Skin epidermis (tissue), 12 donors: Measurements from ENCODE around the gene NR1H3.
A peak's percentile ranks its signal among the peaks of the same experiment; 100 is the strongest.

ENCODE experiments used
- H3K27ac ChIP-seq, 21 experiments: fragments of 200-600 bp; sonication (generic) in 11 of 21; one replicate each; pipeline ENCODE4 v1.5.0; 2020; ENCODE audit warnings: mild to moderate bottlenecking in 3 of 21, inconsistent platforms in 2 of 21, moderate library complexity in 2 of 21
- H3K4me3 ChIP-seq, 7 experiments: fragments of 200-600 bp; sonication (generic) in 2 of 7; one replicate each; pipeline ENCODE4 v1.5.0; 2020; ENCODE audit warnings: inconsistent platforms in 2 of 7, mild to moderate bottlenecking in 2 of 7, moderate library complexity in 1 of 7

The NR1H3 gene

GRCh38 chr11:47264521-47264920, 6.7 kb downstream of the NR1H3 start:
- peak overlapping the region in 1 of 21 experiments; percentile 58 for H3K27ac ChIP-seq
- H3K4me3 ChIP-seq = no peak overlapping the region

- no peak overlapping the region for H3K4me3 ChIP-seq
- peak overlapping the region in 20 of 21 experiments; percentile 84 to 99 (median 94) for H3K27ac ChIP-seq
Observed at GRCh38 chr11:47267876-47268275, 10.1 kb downstream of the NR1H3 start.

DNA sequence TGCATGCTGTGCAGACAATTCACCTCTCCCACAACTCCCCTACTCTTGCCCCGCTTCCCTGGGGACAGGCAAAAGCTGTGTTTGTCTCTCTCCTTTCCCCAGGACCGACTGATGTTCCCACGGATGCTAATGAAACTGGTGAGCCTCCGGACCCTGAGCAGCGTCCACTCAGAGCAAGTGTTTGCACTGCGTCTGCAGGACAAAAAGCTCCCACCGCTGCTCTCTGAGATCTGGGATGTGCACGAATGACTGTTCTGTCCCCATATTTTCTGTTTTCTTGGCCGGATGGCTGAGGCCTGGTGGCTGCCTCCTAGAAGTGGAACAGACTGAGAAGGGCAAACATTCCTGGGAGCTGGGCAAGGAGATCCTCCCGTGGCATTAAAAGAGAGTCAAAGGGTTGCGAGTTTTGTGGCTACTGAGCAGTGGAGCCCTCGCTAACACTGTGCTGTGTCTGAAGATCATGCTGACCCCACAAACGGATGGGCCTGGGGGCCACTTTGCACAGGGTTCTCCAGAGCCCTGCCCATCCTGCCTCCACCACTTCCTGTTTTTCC, 10.7 kb downstream of the NR1H3 start:
- Histone ChIP-seq H3K27ac (peak overlapping the region; percentile 45 to 99 (median 94)), H3K4me3 (peak overlapping the region in 5 of 7 experiments; percentile 65 to 91 (median 82))

DNA sequence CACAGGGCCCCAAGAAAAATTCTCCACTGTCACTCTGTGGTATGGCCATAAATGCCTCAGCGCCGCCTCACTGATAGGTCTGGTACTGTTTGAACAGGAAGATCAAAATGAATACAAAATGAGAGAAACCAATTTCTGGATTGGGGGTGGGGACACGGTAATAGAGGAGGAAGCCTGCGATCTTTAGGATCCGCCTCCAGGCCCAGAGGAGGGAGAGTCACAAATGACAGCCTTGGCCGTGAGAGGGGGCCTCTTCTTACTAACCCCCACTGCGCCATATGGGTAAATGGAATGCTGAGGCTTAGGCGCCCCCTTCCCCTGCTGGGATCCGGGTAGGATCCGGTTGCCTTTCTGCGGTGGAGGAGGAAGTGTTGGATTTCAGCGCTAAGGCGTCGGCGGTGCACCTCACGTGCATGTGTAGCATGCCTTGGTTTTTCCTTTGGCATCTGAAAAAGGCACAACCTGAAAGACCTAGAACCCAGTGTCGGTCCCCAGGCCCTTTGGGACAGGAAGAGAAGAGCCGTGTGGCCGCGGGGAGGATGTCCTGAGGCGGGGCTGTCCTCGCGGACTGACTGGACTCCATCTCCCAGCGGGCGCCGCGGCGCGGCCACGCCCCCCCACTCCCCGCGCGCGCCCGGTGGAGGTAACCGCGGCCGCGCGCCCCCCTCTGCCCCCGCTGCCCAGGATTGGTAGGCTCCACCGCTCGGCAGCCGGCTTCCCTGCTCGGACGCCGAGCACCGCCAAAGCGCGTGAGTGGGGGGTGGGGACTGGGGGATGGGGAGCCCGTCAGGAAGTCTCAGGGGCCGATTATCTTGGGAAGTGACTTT, 11.4 kb downstream of the NR1H3 start:
- H3K4me3 ChIP-seq = peak overlapping the region; percentile 65 to 91 (median 82)
- peak overlapping the region; percentile 50 to 99 (median 94) for H3K27ac ChIP-seq

GRCh38 chr11:47269829-47270305, 12.1 kb downstream of the NR1H3 start, which contains the start of gene MADD:
Gene MADD (plus strand): TSS chr11:47270133.
- peak within 1 kb of the TSS; percentile 50 to 99 (median 94) for H3K27ac ChIP-seq
- peak within 1 kb of the TSS; percentile 65 to 91 (median 82) for H3K4me3 ChIP-seq

GRCh38 chr11:47270331-47271271, 12.8 kb downstream of the NR1H3 start:
- H3K27ac ChIP-seq = peak overlapping the region; percentile 50 to 99 (median 94)

GRCh38 chr11:47271328-47271727, 13.5 kb downstream of the NR1H3 start:
- Histone ChIP-seq H3K4me3 (peak overlapping the region in 3 of 7 experiments; percentile 80 to 91 (median 82)), H3K27ac (peak overlapping the region in 11 of 21 experiments; percentile 37 to 99 (median 93))

More at GRCh38 chr11:47270331-47271271, 12.8 kb downstream of the NR1H3 start:
- peak overlapping the region; percentile 65 to 91 (median 82) for H3K4me3 ChIP-seq

DNA sequence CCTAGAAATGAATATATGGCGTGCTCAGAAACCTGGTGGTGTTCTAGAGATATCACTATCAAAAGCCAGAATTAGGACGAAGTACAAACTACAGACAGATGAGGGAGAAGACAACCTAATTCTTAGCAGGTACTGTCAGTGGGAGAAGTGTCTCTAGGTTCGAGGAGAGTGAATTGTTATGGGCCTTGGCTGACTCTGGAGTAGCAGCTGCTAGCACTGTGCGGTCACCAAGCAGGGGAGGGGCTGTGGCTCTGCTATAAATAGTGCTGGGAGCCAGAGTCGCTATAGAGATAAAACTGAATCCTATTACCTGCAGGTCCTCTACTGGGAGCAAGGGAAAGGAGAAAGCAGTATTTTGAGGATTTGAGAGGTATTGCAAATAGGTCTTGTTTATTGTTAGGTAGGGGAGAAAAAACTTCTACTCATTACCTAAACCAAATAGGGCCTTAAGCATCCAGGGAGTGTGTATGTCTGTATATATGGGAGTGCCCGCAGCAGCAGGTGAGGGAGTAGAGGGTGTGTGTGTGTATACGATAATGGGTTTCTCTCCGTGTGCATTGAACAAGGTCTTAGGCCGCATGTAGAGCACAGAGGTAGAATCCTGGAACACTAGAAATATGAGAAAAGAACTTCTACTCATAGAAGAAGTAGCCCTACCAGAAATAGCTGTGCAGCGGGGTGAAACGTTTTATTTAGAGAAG, 14.3 kb downstream of the NR1H3 start:
- Histone ChIP-seq H3K27ac (no peak overlapping the region), H3K4me3 (no peak overlapping the region)

GRCh38 chr11:47272706-47273105, 14.9 kb downstream of the NR1H3 start:
- Histone ChIP-seq H3K27ac (no peak overlapping the region), H3K4me3 (no peak overlapping the region)

DNA sequence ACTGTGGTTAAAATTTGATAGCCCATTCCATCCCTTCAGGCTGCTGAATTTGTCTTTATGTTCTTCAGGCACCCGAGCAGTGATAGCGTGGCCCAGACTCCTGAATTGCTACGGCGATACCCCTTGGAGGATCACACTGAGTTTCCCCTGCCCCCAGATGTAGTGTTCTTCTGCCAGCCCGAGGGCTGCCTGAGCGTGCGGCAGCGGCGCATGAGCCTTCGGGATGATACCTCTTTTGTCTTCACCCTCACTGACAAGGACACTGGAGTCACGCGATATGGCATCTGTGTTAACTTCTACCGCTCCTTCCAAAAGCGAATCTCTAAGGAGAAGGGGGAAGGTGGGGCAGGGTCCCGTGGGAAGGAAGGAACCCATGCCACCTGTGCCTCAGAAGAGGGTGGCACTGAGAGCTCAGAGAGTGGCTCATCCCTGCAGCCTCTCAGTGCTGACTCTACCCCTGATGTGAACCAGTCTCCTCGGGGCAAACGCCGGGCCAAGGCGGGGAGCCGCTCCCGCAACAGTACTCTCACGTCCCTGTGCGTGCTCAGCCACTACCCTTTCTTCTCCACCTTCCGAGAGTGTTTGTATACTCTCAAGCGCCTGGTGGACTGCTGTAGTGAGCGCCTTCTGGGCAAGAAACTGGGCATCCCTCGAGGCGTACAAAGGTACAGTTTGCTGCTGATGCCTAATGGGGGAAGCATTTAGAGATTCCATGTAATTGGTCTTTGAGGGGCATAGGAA, 16.9 kb downstream of the NR1H3 start:
- no peak overlapping the region for H3K27ac ChIP-seq
- H3K4me3 ChIP-seq = no peak overlapping the region

GRCh38 chr11:47276923-47277322, 19.1 kb downstream of the NR1H3 start:
- Histone ChIP-seq H3K27ac (no peak overlapping the region), H3K4me3 (no peak overlapping the region)

DNA sequence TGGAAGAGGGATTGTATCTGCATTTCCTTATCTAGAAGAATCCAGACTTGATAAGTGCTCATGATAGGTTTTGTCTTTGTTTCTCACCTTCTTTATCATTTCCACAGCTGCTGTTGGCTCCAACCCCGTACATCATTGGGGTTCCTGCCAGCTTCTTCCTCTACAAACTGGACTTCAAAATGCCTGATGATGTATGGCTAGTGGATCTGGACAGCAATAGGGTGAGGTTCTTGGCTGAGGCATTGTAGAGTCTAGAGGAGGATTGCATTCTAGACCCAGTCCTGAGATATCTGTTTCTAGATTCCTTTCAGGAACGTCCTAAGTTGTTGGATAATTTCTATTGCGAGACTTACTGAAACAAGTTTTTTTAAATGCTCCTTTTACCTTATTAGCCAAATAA, 20.3 kb downstream of the NR1H3 start:
- no peak overlapping the region for H3K27ac ChIP-seq

DNA sequence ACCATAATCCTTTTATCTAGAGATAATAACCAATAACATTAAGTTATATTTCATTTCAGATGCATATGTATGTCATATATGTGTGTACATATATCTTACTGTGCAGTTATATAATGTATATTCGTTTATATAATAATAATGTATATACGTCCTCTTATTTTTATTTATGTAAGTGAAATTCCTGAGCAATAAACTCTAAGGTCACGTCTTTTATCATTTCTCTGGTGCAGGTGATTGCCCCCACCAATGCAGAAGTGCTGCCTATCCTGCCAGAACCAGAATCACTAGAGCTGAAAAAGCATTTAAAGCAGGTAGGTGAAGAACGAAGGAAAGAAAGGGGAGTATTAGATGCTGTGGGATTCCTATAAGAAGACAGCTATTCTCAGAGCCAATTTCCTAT, 21.0 kb downstream of the NR1H3 start:
- H3K4me3 ChIP-seq = no peak overlapping the region
- no peak overlapping the region for H3K27ac ChIP-seq

More for the DNA sequence above, 20.3 kb downstream of the NR1H3 start:
- H3K4me3 ChIP-seq = no peak overlapping the region

- H3K4me3 ChIP-seq = no peak overlapping the region
- H3K27ac ChIP-seq = no peak overlapping the region
Observed at GRCh38 chr11:47280099-47280498, 22.3 kb downstream of the NR1H3 start.

GRCh38 chr11:47280860-47281259, 23.1 kb downstream of the NR1H3 start:
- Histone ChIP-seq H3K27ac (no peak overlapping the region), H3K4me3 (no peak overlapping the region)

DNA sequence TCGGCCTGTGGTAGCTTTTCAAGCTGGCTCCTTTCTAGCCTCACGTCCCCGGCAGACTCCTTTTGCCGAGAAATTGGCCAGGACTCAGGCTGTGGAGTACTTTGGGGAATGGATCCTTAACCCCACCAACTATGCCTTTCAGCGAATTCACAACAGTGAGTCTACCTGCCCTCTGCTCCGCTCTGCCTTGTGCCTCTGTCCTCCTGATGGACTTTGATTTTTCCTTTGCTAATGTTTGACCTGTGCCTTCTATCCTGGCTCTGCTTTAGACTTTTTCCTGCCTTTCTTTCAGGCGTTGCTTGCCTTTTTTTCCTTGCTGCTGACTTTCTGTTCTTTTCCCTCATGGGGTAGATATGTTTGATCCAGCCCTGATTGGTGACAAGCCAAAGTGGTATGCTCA, 24.7 kb downstream of the NR1H3 start:
- Histone ChIP-seq H3K4me3 (no peak overlapping the region), H3K27ac (no peak overlapping the region)

DNA sequence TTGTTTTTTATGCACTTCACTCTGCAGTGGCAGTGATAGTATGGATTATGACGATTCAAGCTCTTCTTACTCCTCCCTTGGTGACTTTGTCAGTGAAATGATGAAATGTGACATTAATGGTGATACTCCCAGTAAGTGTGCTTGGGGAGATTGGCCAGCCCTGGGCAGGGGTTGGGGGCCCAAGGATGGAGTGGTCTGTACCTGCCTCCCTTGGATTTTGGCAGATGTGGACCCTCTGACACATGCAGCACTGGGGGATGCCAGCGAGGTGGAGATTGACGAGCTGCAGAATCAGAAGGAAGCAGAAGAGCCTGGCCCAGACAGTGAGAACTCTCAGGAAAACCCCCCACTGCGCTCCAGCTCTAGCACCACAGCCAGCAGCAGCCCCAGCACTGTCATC, 26.4 kb downstream of the NR1H3 start:
- Histone ChIP-seq H3K27ac (no peak overlapping the region), H3K4me3 (no peak overlapping the region)

GRCh38 chr11:47285969-47286770, 28.4 kb downstream of the NR1H3 start:
- Histone ChIP-seq H3K4me3 (no peak overlapping the region), H3K27ac (no peak overlapping the region)
